Upper lobe of left lung (tissue), 4 donors: ENCODE data around the gene VIPR1.

Source experiments
- CTCF ChIP-seq, 6 experiments: fragments of 450-650 bp in 4 of 6; fragments of 200-600 bp in 2 of 6; sonication (generic) in 2 of 6; IDR thresholded peaks; one replicate each; pipeline ENCODE4 v1.5.1; 2016 to 2019; ENCODE audit warnings: antibody characterized with exemption in 6 of 6
- EP300 ChIP-seq, 4 donors: sonication (generic); formaldehyde crosslinking; IDR thresholded peaks; one replicate each; pipeline ENCODE4 v1.5.1; 2017; ENCODE audit warnings: antibody characterized with exemption in 4 of 4, control low read depth in 2 of 4

- TF ChIP-seq CTCF (IDR thresholded peaks at IDR 0.05), result no peak
- no peak for TF ChIP-seq EP300 (IDR thresholded peaks at IDR 0.05)
Observed at GRCh38 chr3:42569593-42570142, 67.2 kb downstream of the VIPR1 start.
